Hepatocyte (in vitro differentiated cells): ENCODE data around the gene CTBP2.

Source experiments
- EZH2 ChIP-seq: fragments of 200-600 bp; sonication (generic); IDR thresholded peaks from 2 replicates; pipeline ENCODE4 v1.6.1; 2016; ENCODE audit warnings: antibody characterized with exemption, mild to moderate bottlenecking, borderline replicate concordance
- EZH2phosphoT487 ChIP-seq: fragments of 200-600 bp; sonication (generic); IDR thresholded peaks from one replicate; pipeline ENCODE4 v1.6.1; 2018; ENCODE audit warnings: antibody characterized with exemption, mild to moderate bottlenecking, low read depth, moderate library complexity; ENCODE audit not compliant: unreplicated experiment, severe bottlenecking
- TF ChIP-seq, protein P1 (sequence below): fragments of 200-600 bp; sonication (generic); IDR thresholded peaks from 2 replicates; pipeline ENCODE4 v1.5.1; 2016; ENCODE audit warnings: antibody characterized with exemption, mild to moderate bottlenecking; ENCODE audit not compliant: poor library complexity

DNA sequence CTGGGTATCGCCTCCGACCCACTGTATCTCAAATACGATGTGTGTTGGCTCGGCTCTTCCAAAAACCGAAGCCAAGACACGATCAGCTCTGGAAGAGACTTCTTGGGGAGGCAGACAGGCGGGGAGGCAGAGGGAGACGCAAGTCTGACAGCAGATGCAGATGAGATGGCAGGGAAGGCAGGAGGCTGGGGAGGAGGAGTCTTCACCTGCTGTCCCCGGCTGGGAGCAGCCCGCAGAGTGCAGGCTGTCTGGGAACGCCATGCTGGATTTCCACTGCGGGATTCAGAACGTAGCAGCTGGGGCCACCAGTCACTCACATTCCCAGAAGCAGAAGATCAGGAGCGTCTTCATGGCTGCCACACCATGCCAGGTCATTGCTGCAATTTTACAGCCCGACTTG is 29.4 kb downstream of the CTBP2 start:
- TF ChIP-seq, protein P1, sequence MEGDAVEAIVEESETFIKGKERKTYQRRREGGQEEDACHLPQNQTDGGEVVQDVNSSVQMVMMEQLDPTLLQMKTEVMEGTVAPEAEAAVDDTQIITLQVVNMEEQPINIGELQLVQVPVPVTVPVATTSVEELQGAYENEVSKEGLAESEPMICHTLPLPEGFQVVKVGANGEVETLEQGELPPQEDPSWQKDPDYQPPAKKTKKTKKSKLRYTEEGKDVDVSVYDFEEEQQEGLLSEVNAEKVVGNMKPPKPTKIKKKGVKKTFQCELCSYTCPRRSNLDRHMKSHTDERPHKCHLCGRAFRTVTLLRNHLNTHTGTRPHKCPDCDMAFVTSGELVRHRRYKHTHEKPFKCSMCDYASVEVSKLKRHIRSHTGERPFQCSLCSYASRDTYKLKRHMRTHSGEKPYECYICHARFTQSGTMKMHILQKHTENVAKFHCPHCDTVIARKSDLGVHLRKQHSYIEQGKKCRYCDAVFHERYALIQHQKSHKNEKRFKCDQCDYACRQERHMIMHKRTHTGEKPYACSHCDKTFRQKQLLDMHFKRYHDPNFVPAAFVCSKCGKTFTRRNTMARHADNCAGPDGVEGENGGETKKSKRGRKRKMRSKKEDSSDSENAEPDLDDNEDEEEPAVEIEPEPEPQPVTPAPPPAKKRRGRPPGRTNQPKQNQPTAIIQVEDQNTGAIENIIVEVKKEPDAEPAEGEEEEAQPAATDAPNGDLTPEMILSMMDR = no peak
- TF ChIP-seq EZH2phosphoT487 (no peak), EZH2 (no peak)
